ENCODE results near the gene SPTBN4.
"Not testable (repeated sequence)": the region's sequence is repeated elsewhere in the genome, so short reads cannot be mapped to it uniquely, and the experiment has no call there.

SPTBN4 gene

GRCh38 chr19:40489882-40490230 is 23.1 kb downstream of the SPTBN4 start:
- DNase-seq (ENCODE audit: low read depth), result no peak
- no peak overlapping the region for H3K4me3 ChIP-seq (replicated peaks; ENCODE audit: low read depth, low read length)
- TF ChIP-seq CTCF (IDR thresholded peaks at IDR 0.05; ENCODE audit: low read length, missing control alignments), result no peak

- H3K4me3 ChIP-seq (replicated peaks; ENCODE audit: low read depth, low read length), result no peak overlapping the region
- no peak for TF ChIP-seq CTCF (IDR thresholded peaks at IDR 0.05; ENCODE audit: low read length, missing control alignments)
- no peak for DNase-seq (ENCODE audit: low read depth)
Measured at GRCh38 chr19:40492274-40492673, 25.5 kb downstream of the SPTBN4 start.

GRCh38 chr19:40493778-40494177 is 27.0 kb downstream of the SPTBN4 start:
- DNase-seq (ENCODE audit: low read depth), result no peak
- TF ChIP-seq CTCF (IDR thresholded peaks at IDR 0.05; ENCODE audit: low read length, missing control alignments), result no peak
- H3K4me3 ChIP-seq (replicated peaks; ENCODE audit: low read depth, low read length), result no peak overlapping the region

DNA sequence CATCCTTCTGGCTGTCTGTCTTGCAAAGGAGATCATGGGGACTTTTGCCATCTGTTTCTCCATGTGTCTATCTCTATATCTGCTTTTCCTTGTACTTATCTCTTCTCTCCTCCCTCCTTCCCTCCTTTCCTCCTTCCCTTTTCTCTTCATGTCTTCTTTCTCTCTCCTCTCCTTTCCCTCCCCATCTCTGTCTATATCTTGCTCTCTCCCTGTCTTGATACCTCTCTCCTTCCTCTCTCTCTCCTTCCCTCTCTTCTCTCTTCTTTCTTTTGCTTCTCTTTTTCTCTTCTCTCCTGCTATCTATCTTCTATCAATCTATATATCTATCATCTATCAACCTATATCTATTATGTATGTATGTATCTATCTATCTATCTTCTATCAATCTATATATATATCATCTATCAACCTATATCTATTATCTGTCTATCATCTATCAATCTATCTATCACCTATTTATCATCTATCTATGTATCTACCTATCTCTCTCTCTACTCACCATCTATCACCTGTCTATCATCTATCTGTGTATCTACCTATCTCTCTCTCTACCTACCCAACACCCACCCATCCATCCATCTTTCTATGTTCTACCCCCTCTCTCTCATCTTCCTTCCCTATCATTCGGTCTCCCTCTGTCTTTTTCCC is 27.5 kb downstream of the SPTBN4 start:
- no peak for TF ChIP-seq CTCF (IDR thresholded peaks at IDR 0.05; ENCODE audit: low read length, missing control alignments)
- H3K4me3 ChIP-seq (replicated peaks; ENCODE audit: low read depth, low read length), result no peak overlapping the region
- no peak for DNase-seq (ENCODE audit: low read depth)

DNA sequence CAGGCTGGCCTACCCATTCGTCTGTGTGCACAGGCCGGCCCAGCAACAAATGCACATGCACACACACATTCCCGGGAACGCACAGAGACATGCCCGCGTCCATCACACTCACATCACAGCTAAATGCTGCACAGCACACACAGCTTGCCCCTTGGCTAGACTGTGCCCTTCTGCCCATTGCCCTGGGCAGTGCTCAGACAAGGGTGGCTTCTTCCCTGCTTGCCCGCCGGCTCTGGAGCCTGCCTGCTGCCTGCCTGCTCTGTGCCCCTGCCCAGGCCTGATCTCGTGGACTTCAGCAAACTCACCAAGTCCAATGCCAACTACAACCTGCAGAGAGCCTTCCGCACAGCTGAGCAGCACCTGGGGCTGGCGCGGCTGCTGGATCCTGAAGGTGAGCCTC is 30.4 kb downstream of the SPTBN4 start:
- TF ChIP-seq CTCF (IDR thresholded peaks at IDR 0.05; ENCODE audit: low read length, missing control alignments), result no peak
- DNase-seq (ENCODE audit: low read depth), result no peak
- no peak overlapping the region for H3K4me3 ChIP-seq (replicated peaks; ENCODE audit: low read depth, low read length)

- no peak overlapping the region for H3K4me3 ChIP-seq (replicated peaks; ENCODE audit: low read depth, low read length)
- TF ChIP-seq CTCF (IDR thresholded peaks at IDR 0.05; ENCODE audit: low read length, missing control alignments), result no peak
- DNase-seq (ENCODE audit: low read depth), result no peak
Measured at GRCh38 chr19:40499320-40499719, 32.5 kb downstream of the SPTBN4 start.

DNA sequence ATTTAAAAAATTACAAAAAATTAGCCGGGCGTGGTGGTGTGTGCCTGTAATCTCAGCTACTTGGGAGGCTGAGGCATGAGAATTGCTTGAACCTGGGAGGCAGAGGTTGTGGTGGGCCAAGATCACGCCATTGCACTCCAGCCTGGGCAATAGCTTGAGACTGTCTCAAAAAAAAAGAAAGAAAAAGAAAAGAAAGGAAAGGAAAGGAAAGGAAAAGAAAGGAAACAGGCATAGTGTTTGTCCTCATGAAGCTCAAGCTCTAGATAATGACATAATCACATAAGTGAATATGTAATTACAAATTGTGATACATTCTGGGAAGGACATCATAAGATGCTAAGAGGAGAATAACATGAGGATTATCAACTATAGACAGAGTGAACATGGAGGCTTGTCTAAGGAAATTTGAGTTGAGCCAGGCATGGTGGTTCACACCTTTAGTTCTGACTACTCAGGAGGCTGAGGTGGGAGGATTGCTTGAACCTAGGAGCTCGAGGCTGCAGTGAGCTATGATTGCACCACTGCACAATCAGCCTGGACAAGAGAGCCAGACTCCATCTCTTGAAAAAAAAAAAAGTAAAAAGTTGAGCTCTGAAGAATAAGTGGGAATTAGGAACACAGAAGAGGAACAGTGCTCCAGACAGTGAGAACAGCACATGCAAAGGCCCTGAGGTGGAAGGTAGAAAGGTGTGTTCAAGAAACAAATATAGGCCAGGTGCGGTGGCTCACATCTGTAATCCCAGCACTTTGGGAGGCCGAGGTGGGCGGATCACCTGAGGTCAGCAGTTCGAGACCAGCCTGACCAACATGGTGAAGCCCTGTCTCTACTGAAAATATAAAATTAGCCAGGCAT is 34.1 kb downstream of the SPTBN4 start:
- not testable (repeated sequence) for H3K4me3 ChIP-seq (replicated peaks; ENCODE audit: low read depth, low read length); DNase-seq (ENCODE audit: low read depth)

Measured in fibroblast of pulmonary artery (primary cell).